Activated T-helper 9 cell treated with anti-CD3 and anti-CD28 coated beads, Interleukin-2, amount 50 U/mL, for 16 hours (primary cell): Measurements from ENCODE around the gene PRDM8.

Source experiments
- DNase-seq: peaks from one replicate; pipeline ENCODE4 v3.0.0-alpha.2; 2020; ENCODE audit warnings: low read depth

PRDM8 gene

GRCh38 chr4:80184053-80184824 lies 13.1 kb upstream of the PRDM8 start:
- peak; percentile 91 for DNase-seq

GRCh38 chr4:80184825-80185756 lies 12.2 kb upstream of the PRDM8 start:
- DNase-seq, result no peak

GRCh38 chr4:80185787-80186548 lies 11.3 kb upstream of the PRDM8 start:
- no peak for DNase-seq

GRCh38 chr4:80186676-80187075 lies 10.6 kb upstream of the PRDM8 start:
- no peak for DNase-seq

GRCh38 chr4:80187677-80188076 lies 9.6 kb upstream of the PRDM8 start:
- DNase-seq, result no peak

- no peak for DNase-seq
These were observed 8.9 kb upstream of the PRDM8 start for GRCh38 chr4:80188457-80188800.

- DNase-seq, result no peak
These were observed 8.4 kb upstream of the PRDM8 start for GRCh38 chr4:80188801-80189458.

- DNase-seq, result no peak
These were observed 7.7 kb upstream of the PRDM8 start for GRCh38 chr4:80189581-80189955.

GRCh38 chr4:80189956-80190677 lies 7.2 kb upstream of the PRDM8 start:
- no peak for DNase-seq

GRCh38 chr4:80192252-80192866 lies 4.9 kb upstream of the PRDM8 start:
- no peak for DNase-seq

GRCh38 chr4:80192937-80193336 lies 4.4 kb upstream of the PRDM8 start:
- DNase-seq, result no peak

- no peak for DNase-seq
These were observed 1.7 kb upstream of the PRDM8 start for GRCh38 chr4:80195441-80196140.

GRCh38 chr4:80196259-80196921 lies 913 bp upstream of the PRDM8 start:
- DNase-seq, result no peak

- no peak for DNase-seq
These were observed 518 bp downstream of the PRDM8 start for GRCh38 chr4:80197601-80198440.

GRCh38 chr4:80198441-80198837 lies 1.1 kb downstream of the PRDM8 start:
- no peak for DNase-seq

GRCh38 chr4:80199004-80199560 lies 1.8 kb downstream of the PRDM8 start:
- no peak for DNase-seq

- DNase-seq, result no peak
These were observed 2.6 kb downstream of the PRDM8 start for GRCh38 chr4:80199947-80200346.
